Suprapubic skin (tissue), 4 donors: ENCODE measurements around the gene FNDC11. TPM values are rescaled to one million over a fixed set of nuclear protein-coding genes. Genes with fewer than 3 reads are reported as not detected.

Experiments
- DNase-seq, 2 donors: peaks; one replicate each; pipeline ENCODE4 v3.0.0-alpha.2; 2019; ENCODE audit warnings: low spot score in 2 of 2
- H3K27ac ChIP-seq: fragments of 200-600 bp; sonication (generic); one replicate; pipeline ENCODE4 v1.5.1; 2019
- H3K27me3 ChIP-seq: fragments of 200-600 bp; sonication (generic); one replicate; pipeline ENCODE4 v1.5.1; 2019
- H3K36me3 ChIP-seq: fragments of 200-600 bp; sonication (generic); one replicate; pipeline ENCODE4 v1.5.1; 2019
- H3K4me1 ChIP-seq: fragments of 200-600 bp; sonication (generic); one replicate; pipeline ENCODE4 v1.5.1; 2019
- H3K4me3 ChIP-seq: fragments of 200-600 bp; sonication (generic); one replicate; pipeline ENCODE4 v1.5.1; 2019; ENCODE audit warnings: mild to moderate bottlenecking
- H3K9me3 ChIP-seq: fragments of 200-600 bp; sonication (generic); one replicate; pipeline ENCODE4 v1.5.1; 2019
- CTCF ChIP-seq, 2 donors: fragments of 200-600 bp in 1 of 2; fragments of 450-650 bp in 1 of 2; sonication (generic) in 1 of 2; IDR thresholded peaks; one replicate each; pipeline ENCODE4 v1.5.1; 2016 to 2019; ENCODE audit warnings: antibody characterized with exemption in 2 of 2, mild to moderate bottlenecking in 1 of 2, moderate library complexity in 1 of 2
- EP300 ChIP-seq: sonication (generic); formaldehyde crosslinking; IDR thresholded peaks from one replicate; pipeline ENCODE4 v1.6.1; 2017; ENCODE audit warnings: antibody characterized with exemption
- POLR2A ChIP-seq, 2 donors: fragments of 450-650 bp; IDR thresholded peaks; one replicate each; pipeline ENCODE4 v1.6.1; 2017; ENCODE audit warnings: antibody characterized with exemption in 2 of 2, mild to moderate bottlenecking in 2 of 2, moderate library complexity in 2 of 2
- POLR2AphosphoS5 ChIP-seq, 3 donors: sonication (generic); formaldehyde crosslinking; IDR thresholded peaks; one replicate each; pipeline ENCODE4 v1.6.1; 2017; ENCODE audit warnings: antibody characterized with exemption in 3 of 3
- WGBS: methylation state at CpG from one replicate; pipeline ENCODE4 v1.1.5; 2018; 5-methylcytosine and 5-hydroxymethylcytosine counted together
- total RNA-seq, 4 donors: library from RNA; depleted of rRNA; stranded (reverse); fragments of >200 nt; gene quantifications; one replicate each; pipeline ENCODE4 v1.1.0, GENCODE V29; 2016

The FNDC11 gene
- total RNA-seq: under 1 TPM in 2 of 4 donors, not detected in 2; 0.25 to 0.36 TPM

GRCh38 chr20:63553933-63554290 lies at the start of gene FNDC11:
TSS of gene FNDC11 (plus strand) at chr20:63554159. CDS start at chr20:63555664, 1,505 bp downstream.
- TF ChIP-seq POLR2A (IDR thresholded peaks at IDR 0.05) (no peak), CTCF (IDR thresholded peaks at IDR 0.05) (no peak), POLR2AphosphoS5 (IDR thresholded peaks at IDR 0.05) (no peak), EP300 (no peak)
- H3K4me1 ChIP-seq: peaks cover 24% of the 10 kb centered on the region
- H3K36me3 ChIP-seq: peaks cover 3% of the 10 kb centered on the region
- H3K27me3 ChIP-seq: peaks cover 11% of the 10 kb centered on the region
- peak within 1 kb of the TSS; percentile 57 for H3K4me3 ChIP-seq
- no peak for DNase-seq
- no peak within 1 kb of the TSS for H3K27ac ChIP-seq
- no peaks in the 10 kb centered on the region for H3K9me3 ChIP-seq
- WGBS: 3% methylated on average over 31 of the region's 34 CpGs

DNA sequence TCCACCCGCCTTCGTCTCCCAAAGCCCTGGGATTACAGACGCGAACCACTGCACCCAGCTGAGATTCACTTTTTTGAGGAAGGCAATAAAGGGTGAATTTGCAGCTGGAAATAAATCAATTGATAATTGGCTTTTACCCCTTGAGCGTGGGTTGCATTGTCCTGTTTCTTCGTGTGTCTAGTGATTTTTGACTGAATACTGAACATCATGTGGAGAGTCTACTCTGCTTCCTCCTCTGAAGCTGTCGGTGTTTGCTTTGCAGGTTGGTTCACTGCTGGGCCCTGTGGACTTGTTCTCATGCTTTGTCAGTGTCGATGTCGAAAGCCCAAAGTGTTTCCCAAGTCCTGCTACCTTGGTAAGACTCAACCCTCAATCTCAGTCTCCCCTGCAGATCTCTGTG lies 49.3 kb upstream of the FNDC11 start:
- H3K4me3 ChIP-seq: no peak overlapping the region
- peaks cover 9% of the 10 kb centered on the region for H3K9me3 ChIP-seq
- WGBS: 84% methylated on average over 9 of the region's 9 CpGs
- DNase-seq: no peak
- H3K4me1 ChIP-seq: peaks cover 2% of the 10 kb centered on the region
- TF ChIP-seq POLR2A (IDR thresholded peaks at IDR 0.05): no peak
- no peak for TF ChIP-seq CTCF (IDR thresholded peaks at IDR 0.05)
- no peak for TF ChIP-seq EP300
- TF ChIP-seq POLR2AphosphoS5 (IDR thresholded peaks at IDR 0.05): no peak
- no peak overlapping the region for H3K27ac ChIP-seq
- H3K27me3 ChIP-seq: peaks cover 66% of the 10 kb centered on the region
- H3K36me3 ChIP-seq: no peaks in the 10 kb centered on the region

DNA sequence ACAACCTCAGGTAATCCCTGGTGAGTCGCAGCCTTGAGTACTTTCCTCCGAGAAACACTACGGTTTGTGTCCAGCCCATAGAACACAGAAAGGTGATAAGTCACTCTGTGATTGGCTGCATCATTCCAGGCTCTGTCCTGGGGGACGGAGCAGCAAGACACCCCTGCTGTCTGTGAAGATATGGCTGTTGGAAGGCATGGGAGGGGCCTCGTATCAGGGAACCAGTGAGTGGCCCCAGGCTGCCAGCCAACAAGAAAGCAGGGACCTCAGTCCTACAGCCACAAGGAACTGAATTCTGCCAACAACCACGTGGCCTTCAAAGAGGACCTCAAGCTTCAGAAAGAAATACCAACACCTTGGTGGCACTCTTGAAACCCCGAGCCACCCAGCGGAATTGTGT lies 48.7 kb upstream of the FNDC11 start:
- peaks cover 63% of the 10 kb centered on the region for H3K27me3 ChIP-seq
- no peak for DNase-seq
- no peak for TF ChIP-seq POLR2AphosphoS5 (IDR thresholded peaks at IDR 0.05)
- no peak for TF ChIP-seq CTCF (IDR thresholded peaks at IDR 0.05)
- no peak for TF ChIP-seq EP300
- no peaks in the 10 kb centered on the region for H3K36me3 ChIP-seq
- H3K27ac ChIP-seq: no peak overlapping the region
- WGBS: 86% methylated on average over 7 of the region's 8 CpGs
- H3K9me3 ChIP-seq: peaks cover 9% of the 10 kb centered on the region
- H3K4me3 ChIP-seq: no peak overlapping the region
- no peaks in the 10 kb centered on the region for H3K4me1 ChIP-seq

DNA sequence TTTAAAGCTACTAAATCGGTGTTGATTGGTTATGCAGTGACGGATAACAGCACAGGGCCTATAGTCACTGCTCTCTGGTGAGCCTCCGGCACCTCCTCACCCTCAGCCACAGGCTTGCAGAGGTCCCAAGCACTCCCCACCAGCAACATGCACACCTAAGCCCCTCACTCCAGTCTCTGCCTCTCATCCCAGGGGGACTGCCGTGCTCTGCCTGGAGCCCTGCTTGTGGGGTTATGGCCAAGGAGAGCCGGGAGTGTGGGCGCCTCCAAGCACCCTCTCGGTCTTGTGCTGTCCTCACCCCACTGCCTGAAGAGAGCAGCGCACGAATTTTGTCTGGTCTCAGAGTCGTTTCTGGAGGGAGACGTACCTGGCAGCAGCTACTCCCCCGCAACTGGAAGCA lies 48.2 kb upstream of the FNDC11 start:
- Histone ChIP-seq H3K4me1 (no peaks in the 10 kb centered on the region), H3K4me3 (no peak overlapping the region), H3K27ac (no peak overlapping the region), H3K36me3 (no peaks in the 10 kb centered on the region), H3K27me3 (peaks cover 61% of the 10 kb centered on the region), H3K9me3 (peaks cover 9% of the 10 kb centered on the region)
- no peak for TF ChIP-seq POLR2A (IDR thresholded peaks at IDR 0.05)
- TF ChIP-seq POLR2AphosphoS5 (IDR thresholded peaks at IDR 0.05): no peak
- TF ChIP-seq EP300: no peak
- TF ChIP-seq CTCF (IDR thresholded peaks at IDR 0.05): no peak
- WGBS: 64% methylated on average over 9 of the region's 12 CpGs
- no peak for DNase-seq

GRCh38 chr20:63507083-63507743 lies 46.7 kb upstream of the FNDC11 start:
- TF ChIP-seq POLR2A (IDR thresholded peaks at IDR 0.05): no peak
- Histone ChIP-seq H3K36me3 (no peaks in the 10 kb centered on the region), H3K4me3 (no peak overlapping the region), H3K9me3 (peaks cover 9% of the 10 kb centered on the region), H3K27me3 (peaks cover 59% of the 10 kb centered on the region), H3K27ac (no peak overlapping the region), H3K4me1 (no peaks in the 10 kb centered on the region)
- WGBS: 93% methylated on average over 11 of the region's 30 CpGs
- DNase-seq: no peak
